MM.1S (cell line): ENCODE measurements around the gene YY1.

Experiments used
- CTCF ChIP-seq: fragments of 300-600 bp; sonication (generic); IDR thresholded peaks from 2 replicates; pipeline ENCODE4 v1.5.1; 2016; ENCODE audit warnings: antibody characterized with exemption, low read length, mixed read lengths
- EZH2phosphoT487 ChIP-seq: fragments of 300-600 bp; sonication (generic); IDR thresholded peaks from 2 replicates; pipeline ENCODE4 v1.6.1; 2018; ENCODE audit warnings: antibody characterized with exemption, low read length

DNA sequence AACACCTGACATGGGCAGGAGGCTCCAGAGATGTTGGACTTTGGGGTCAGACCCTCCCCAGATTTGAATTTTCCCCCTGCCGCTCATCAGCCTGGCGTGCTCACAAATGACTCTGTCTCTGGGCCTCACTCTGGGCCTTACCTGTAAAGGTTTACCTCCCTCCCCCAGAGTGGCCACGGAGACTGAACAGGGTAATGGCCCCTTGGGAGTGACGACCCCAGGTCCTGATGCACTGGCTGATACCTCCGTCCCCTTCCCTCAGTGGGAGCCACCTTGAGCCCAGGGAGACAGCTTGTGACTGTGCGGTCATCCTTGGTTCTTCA is 60.3 kb downstream of the YY1 start:
- TF ChIP-seq CTCF (no peak), EZH2phosphoT487 (no peak)
